Liver (tissue), 9 donors: ENCODE measurements around the gene NKAPD1. TPM values are rescaled to one million over a fixed set of nuclear protein-coding genes. Genes with fewer than 3 reads are reported as not detected.

Experiments used
- DNase-seq: peaks from one replicate; pipeline ENCODE4 v3.0.0-alpha.2; 2017; ENCODE audit warnings: low spot score
- H3K27ac ChIP-seq, 2 donors: one replicate each; pipeline ENCODE4 v1.7.0; 2013; ENCODE audit warnings: inconsistent platforms in 2 of 2, low read length in 2 of 2, control low read depth in 1 of 2, low read depth in 1 of 2, mild to moderate bottlenecking in 1 of 2
- H3K27me3 ChIP-seq, 4 donors: one replicate each; pipeline versions ENCODE4 v1.6.1 to v1.7.0; 2013; ENCODE audit warnings: low read length in 3 of 4, inconsistent platforms in 1 of 4, mild to moderate bottlenecking in 1 of 4, moderate library complexity in 1 of 4; ENCODE audit not compliant: control insufficient read depth in 4 of 4, insufficient read depth in 4 of 4
- H3K36me3 ChIP-seq, 4 donors: one replicate each; pipeline versions ENCODE4 v1.6.1 to v1.7.0; 2013; ENCODE audit warnings: low read length in 3 of 4, mild to moderate bottlenecking in 3 of 4, low read depth in 1 of 4, moderate library complexity in 1 of 4; ENCODE audit not compliant: control insufficient read depth in 4 of 4, insufficient read depth in 3 of 4
- H3K4me1 ChIP-seq, 4 donors: one replicate each; pipeline versions ENCODE4 v1.6.1 to v1.7.0; 2013; ENCODE audit warnings: low read length in 3 of 4, mild to moderate bottlenecking in 3 of 4, moderate library complexity in 1 of 4; ENCODE audit not compliant: control insufficient read depth in 4 of 4, insufficient read depth in 4 of 4
- H3K4me3 ChIP-seq, 3 donors: one replicate each; pipeline versions ENCODE4 v1.6.1 to v1.7.0; 2013; ENCODE audit warnings: low read length in 3 of 3, control low read depth in 1 of 3, low read depth in 1 of 3, mild to moderate bottlenecking in 1 of 3
- H3K9ac ChIP-seq, 2 donors: one replicate each; pipeline ENCODE4 v1.7.0; 2013; ENCODE audit warnings: low read length in 2 of 2, mild to moderate bottlenecking in 2 of 2, moderate library complexity in 2 of 2, control low read depth in 1 of 2, low read depth in 1 of 2
- H3K9me3 ChIP-seq, 4 donors: one replicate each; pipeline versions ENCODE4 v1.6.1 to v1.7.0; 2013; ENCODE audit warnings: low read length in 3 of 4; ENCODE audit not compliant: control insufficient read depth in 4 of 4
- CTCF ChIP-seq: fragments of 150-350 bp; IDR thresholded peaks from 2 replicates; pipeline ENCODE4 v1.5.1; 2017; ENCODE audit warnings: improper control_type of control experiment, low read depth, low read length; ENCODE audit not compliant: missing input control
- EGR1 ChIP-seq, 2 donors: IDR thresholded peaks; 2 replicates each; pipeline ENCODE4 v1.6.1; 2016 to 2018; ENCODE audit warnings: antibody characterized with exemption in 2 of 2, low read depth in 2 of 2
- FOXA1 ChIP-seq: IDR thresholded peaks from 2 replicates; pipeline ENCODE4 v1.6.1; 2016; ENCODE audit warnings: antibody characterized with exemption
- FOXA2 ChIP-seq: IDR thresholded peaks from 2 replicates; pipeline ENCODE4 v1.6.1; 2016; ENCODE audit warnings: antibody characterized with exemption
- GABPA ChIP-seq, 2 donors: IDR thresholded peaks in 1 of 2; conservative IDR thresholded peaks in 1 of 2; 2 replicates each; pipeline ENCODE4 v1.6.1; 2016; ENCODE audit warnings: antibody characterized with exemption in 2 of 2, mild to moderate bottlenecking in 1 of 2, moderate library complexity in 1 of 2
- HNF4G ChIP-seq: IDR thresholded peaks from 2 replicates; pipeline ENCODE4 v1.6.1; 2016; ENCODE audit warnings: antibody characterized with exemption
- NR2F2 ChIP-seq: IDR thresholded peaks from 2 replicates; pipeline ENCODE4 v1.6.1; 2016; ENCODE audit warnings: antibody characterized with exemption
- REST ChIP-seq: IDR thresholded peaks from 2 replicates; pipeline ENCODE4 v1.6.1; 2016; ENCODE audit warnings: antibody characterized with exemption, mild to moderate bottlenecking
- RXRA ChIP-seq, 2 donors: IDR thresholded peaks; 2 replicates each; pipeline ENCODE4 v1.6.1; 2017 to 2018; ENCODE audit warnings: antibody characterized with exemption in 2 of 2, mild to moderate bottlenecking in 1 of 2
- SP1 ChIP-seq: IDR thresholded peaks from 2 replicates; pipeline ENCODE4 v1.6.1; 2018; ENCODE audit warnings: antibody characterized with exemption, mild to moderate bottlenecking
- TAF1 ChIP-seq: conservative IDR thresholded peaks from 2 replicates; pipeline ENCODE4 v1.6.1; 2016; ENCODE audit warnings: antibody characterized with exemption, mild to moderate bottlenecking
- YY1 ChIP-seq: IDR thresholded peaks from 2 replicates; pipeline ENCODE4 v1.6.1; 2016; ENCODE audit warnings: antibody characterized with exemption, mild to moderate bottlenecking
- WGBS: extraction: QIAGEN DNeasy Blood & Tissue Kit; methylation state at CpG from one replicate; pipeline ENCODE4 v1.1.7; 2013; 5-methylcytosine and 5-hydroxymethylcytosine counted together
- polyA plus RNA-seq, 2 donors: library from polyadenylated mRNA; stranded (reverse) in 1 of 2; unstranded in 1 of 2; fragments of 200-250 nt in 1 of 2; fragments of >200 nt in 1 of 2; fragmentation: Nextera tagmentation in 1 of 2; extraction: Ambion mirVana in 1 of 2; gene quantifications; one replicate each; pipeline versions ENCODE4 v1.2.1 to v1.2.3, GENCODE V29; 2013 to 2015
- total RNA-seq, 2 donors: library from RNA; depleted of rRNA; stranded (reverse); fragments of >200 nt; gene quantifications; one replicate each; pipeline ENCODE4 v1.2.3, GENCODE V29; 2014
- TF ChIP-seq, protein P1 (sequence below): IDR thresholded peaks from 2 replicates; pipeline ENCODE4 v1.6.1; 2016; ENCODE audit warnings: antibody characterized with exemption
- TF ChIP-seq, protein P2 (sequence below): IDR thresholded peaks from 2 replicates; pipeline ENCODE4 v1.6.1; 2016; ENCODE audit warnings: antibody characterized with exemption
- TF ChIP-seq, protein P3 (sequence below): IDR thresholded peaks from 2 replicates; pipeline ENCODE4 v1.6.1; 2016; ENCODE audit warnings: antibody characterized with exemption
- donor health status: healthy.
- donor health status: healthy.
- donor health status: healthy.
- donor health status: healthy.
- donor health status: healthy.

NKAPD1 gene
- total and polyA plus RNA-seq, 4 donors: 5.3 to 11.2 (median 7.4) TPM

- no peak overlapping the region for H3K4me3 ChIP-seq
- H3K9ac ChIP-seq: no peak overlapping the region
- no peaks in the 10 kb centered on the region for H3K4me1 ChIP-seq
- WGBS: 89% methylated on average over 4 of the region's 4 CpGs
- TF ChIP-seq, protein P1, sequence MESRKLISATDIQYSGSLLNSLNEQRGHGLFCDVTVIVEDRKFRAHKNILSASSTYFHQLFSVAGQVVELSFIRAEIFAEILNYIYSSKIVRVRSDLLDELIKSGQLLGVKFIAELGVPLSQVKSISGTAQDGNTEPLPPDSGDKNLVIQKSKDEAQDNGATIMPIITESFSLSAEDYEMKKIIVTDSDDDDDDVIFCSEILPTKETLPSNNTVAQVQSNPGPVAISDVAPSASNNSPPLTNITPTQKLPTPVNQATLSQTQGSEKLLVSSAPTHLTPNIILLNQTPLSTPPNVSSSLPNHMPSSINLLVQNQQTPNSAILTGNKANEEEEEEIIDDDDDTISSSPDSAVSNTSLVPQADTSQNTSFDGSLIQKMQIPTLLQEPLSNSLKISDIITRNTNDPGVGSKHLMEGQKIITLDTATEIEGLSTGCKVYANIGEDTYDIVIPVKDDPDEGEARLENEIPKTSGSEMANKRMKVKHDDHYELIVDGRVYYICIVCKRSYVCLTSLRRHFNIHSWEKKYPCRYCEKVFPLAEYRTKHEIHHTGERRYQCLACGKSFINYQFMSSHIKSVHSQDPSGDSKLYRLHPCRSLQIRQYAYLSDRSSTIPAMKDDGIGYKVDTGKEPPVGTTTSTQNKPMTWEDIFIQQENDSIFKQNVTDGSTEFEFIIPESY: no peak
- TF ChIP-seq FOXA1 (no peak), NR2F2 (no peak), YY1 (no peak), SP1 (no peak), EGR1 (IDR thresholded peaks at IDR 0.05; ENCODE audit: low read depth in 2 of 2) (no peak), CTCF (no peak), HNF4G (no peak)
- TF ChIP-seq, protein P2, sequence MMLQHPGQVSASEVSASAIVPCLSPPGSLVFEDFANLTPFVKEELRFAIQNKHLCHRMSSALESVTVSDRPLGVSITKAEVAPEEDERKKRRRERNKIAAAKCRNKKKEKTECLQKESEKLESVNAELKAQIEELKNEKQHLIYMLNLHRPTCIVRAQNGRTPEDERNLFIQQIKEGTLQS: no peak
- H3K36me3 ChIP-seq: peaks cover 7 to 45% (median 32%) of the 10 kb centered on the region in 4 donors
- no peaks in the 10 kb centered on the region for H3K27me3 ChIP-seq
- no peaks in the 10 kb centered on the region for H3K9me3 ChIP-seq
- no peak for DNase-seq
- H3K27ac ChIP-seq: no peak overlapping the region
These were observed 16.9 kb upstream of the NKAPD1 start for GRCh38 chr11:112057170-112057569.

DNA sequence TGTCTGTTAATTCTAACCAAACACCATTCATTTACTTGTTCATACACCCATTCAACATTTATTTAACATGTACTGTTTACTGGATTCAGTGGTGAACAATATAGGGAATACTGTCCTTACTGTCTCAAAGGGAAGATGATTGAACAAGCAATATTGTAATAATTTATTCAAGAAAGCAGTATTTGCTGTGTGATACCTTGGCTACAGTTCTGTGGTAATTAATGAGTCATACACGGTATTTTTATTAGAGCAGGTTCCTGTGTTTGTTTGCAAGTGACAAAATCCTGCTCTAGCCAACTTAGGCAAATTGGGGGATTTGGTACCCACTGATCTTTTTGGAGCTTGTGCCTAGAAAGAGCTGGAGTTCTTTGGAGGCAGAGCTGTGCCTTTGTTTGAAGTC, 16.0 kb upstream of the NKAPD1 start:
- Histone ChIP-seq H3K27ac (no peak overlapping the region), H3K9ac (no peak overlapping the region), H3K4me1 (no peaks in the 10 kb centered on the region), H3K4me3 (no peak overlapping the region), H3K27me3 (no peaks in the 10 kb centered on the region), H3K36me3 (peaks cover 8 to 45% (median 33%) of the 10 kb centered on the region in 4 donors), H3K9me3 (no peaks in the 10 kb centered on the region)
- TF ChIP-seq, protein P3, sequence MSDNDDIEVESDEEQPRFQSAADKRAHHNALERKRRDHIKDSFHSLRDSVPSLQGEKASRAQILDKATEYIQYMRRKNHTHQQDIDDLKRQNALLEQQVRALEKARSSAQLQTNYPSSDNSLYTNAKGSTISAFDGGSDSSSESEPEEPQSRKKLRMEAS: no peak
- TF ChIP-seq NR2F2: no peak
- TF ChIP-seq, protein P1: no peak
- no peak for TF ChIP-seq FOXA2
- TF ChIP-seq TAF1: no peak
- no peak for TF ChIP-seq REST
- TF ChIP-seq EGR1 (IDR thresholded peaks at IDR 0.05; ENCODE audit: low read depth in 2 of 2): no peak
- no peak for TF ChIP-seq CTCF
- no peak for TF ChIP-seq SP1
- TF ChIP-seq HNF4G: no peak
- TF ChIP-seq GABPA (IDR thresholded peaks at IDR 0.05 in 1 of 2, conservative IDR thresholded peaks at IDR 0.05 in 1 of 2): no peak
- no peak for TF ChIP-seq YY1
- no peak for TF ChIP-seq RXRA (IDR thresholded peaks at IDR 0.05)
- TF ChIP-seq FOXA1: no peak
- WGBS: 75% methylated on average over 1 of the region's 1 CpG
- DNase-seq: no peak
